Colon (tissue), 2 donors: ENCODE measurements around the gene SLC16A6.
"Not testable (repeated sequence)": the region's sequence is repeated elsewhere in the genome, so short reads cannot be mapped to it uniquely, and the experiment has no call there.

Experiments
- FAIRE-seq: peaks from 2 replicates; lab custom pipeline; 2012; peaks lifted over from hg19 to GRCh38; lab: Jason Lieb, UNC
- donor health status: control.
- donor health status: control.

SLC16A6 gene

DNA sequence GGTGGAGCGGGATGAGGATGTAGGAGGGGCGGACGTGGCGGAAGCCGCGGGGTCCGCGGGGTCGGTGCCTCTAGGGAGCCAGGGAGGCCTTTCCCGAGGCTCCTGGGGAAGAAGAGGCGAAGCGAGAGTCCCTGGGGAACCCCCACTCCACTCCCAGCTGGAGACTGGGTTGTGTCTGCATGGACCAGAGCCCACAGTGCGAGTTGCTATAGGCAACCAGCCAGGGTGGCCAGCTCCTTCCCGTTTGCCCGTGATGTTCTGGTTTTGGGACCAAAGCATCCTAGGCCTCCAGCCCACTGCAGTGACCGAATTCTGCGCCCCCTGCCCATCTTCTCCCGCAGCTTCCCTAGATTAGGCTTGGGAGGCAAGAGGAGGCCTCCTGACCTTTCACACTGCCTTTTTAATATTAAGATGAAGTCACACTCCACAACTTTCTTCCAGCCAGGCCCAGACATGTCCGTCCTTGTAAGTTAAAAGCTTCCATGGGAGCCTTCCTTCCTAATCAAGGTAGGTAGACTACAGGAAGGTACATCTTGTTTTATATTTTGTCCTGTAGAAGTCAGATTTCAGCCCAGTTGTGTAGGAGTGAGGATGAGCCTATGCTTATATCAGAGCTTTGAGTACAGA lies 42.6 kb downstream of the SLC16A6 start:
- FAIRE-seq = no peak

DNA sequence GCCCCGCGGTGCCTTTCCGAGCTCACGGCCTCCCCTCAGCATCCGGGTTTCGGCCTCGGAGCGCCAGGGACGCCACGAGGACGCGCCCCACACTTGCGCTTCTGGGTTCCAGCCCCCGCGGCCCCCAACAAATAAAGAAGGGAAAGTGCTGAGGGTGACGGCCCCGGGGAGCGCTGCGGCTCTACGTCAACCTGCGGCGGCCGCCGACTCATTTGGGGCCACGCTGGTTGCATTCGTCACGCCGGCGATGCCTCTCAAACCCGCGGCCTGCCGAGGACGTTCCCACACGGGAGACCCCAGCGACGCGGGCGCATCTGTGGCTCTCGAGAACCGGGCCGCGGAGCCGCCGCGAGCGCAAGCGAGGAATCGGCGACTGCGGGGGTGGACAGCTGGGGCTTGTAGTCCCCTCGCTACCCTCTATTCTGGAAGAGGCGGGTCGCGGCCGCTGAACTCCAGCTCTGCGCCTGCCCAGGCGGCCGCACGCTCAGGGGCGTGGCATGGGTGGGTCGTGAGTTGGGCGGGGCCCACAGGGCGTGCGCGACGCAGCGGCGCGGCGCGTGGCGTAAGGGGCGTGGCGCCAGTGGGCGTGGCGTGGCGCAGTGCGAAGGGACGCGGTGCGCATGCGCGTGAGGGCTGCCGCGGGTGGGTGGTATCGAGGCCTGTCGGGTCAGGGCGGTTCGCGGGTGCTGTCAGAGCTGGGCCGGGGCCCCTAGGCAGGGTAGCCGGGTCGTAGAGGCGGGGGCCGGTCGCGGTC lies 43.3 kb downstream of the SLC16A6 start, which contains the start of gene AMZ2:
AMZ2 (plus strand) TSS at position 599 of the 754 bp plus-strand sequence. CDS start 2,145 bp downstream, outside the sequence.
- no peak for FAIRE-seq

DNA sequence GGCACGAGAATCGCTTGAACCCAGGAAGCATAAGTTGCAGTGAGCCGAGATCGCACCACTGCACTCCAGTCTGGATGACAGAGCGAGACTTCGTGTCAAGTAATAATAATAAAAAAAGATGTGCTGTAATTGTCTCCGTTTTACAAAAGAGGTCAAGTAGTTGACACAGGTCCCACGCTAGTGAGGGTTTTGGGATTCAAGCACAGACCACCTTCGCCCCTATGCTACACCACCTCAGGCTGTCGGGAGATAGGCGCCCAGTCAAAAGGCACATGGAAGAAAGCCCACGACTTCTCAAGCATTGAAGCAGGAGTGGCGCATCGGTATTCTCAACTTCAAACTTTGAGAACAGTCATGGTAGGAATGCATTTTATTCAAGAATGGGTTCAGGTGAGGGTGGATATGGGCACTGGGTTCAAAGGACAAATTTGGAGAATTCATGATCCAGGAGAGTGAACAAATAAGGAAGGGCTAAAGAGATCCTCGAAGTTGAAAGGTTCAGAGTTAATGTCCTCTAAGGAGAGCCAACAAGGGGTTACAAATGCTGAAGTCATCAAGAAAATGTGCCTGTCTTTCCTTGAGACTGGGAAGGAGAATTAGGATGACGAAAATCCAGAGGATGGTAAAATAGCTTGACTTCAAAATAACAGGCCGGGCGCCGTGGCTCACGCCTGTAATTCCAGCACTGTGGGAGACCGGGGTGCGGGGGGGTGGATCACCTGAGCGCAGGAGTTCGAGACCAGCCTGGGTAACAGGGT lies 44.5 kb downstream of the SLC16A6 start:
- FAIRE-seq = no peak

DNA sequence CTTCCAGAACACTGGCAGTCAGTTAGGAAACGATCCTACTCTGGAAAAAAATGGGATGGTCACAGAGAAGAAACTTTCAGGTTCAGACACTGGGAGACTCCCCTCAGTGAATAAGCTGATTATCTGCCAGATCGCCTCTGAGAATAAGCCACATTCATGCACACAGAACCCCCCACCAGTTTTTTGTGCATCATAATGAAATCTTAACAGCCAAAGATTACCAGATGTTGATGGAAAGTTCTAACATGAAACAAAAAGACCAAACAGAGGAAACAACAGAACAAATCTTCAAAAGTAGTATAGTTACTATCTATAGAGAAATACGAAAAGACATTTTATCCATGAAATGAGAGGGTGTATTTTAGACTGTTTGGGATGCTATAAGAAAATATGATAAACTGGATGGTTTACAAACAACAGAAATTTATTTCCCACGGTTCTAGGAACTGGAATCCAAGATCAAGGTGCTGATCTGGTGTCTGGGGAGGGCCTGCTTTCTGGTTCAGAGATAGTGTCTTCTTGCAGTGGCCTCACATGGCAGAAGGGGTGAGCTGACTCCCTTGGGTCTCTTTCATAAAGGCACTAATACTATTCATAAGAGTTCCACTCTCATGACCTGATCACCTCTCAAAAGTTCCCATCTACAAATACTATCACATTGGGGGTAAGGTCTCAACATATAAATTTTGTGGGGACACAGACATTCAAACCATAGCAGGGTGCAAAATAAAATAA lies 51.1 kb downstream of the SLC16A6 start:
- FAIRE-seq = no peak

DNA sequence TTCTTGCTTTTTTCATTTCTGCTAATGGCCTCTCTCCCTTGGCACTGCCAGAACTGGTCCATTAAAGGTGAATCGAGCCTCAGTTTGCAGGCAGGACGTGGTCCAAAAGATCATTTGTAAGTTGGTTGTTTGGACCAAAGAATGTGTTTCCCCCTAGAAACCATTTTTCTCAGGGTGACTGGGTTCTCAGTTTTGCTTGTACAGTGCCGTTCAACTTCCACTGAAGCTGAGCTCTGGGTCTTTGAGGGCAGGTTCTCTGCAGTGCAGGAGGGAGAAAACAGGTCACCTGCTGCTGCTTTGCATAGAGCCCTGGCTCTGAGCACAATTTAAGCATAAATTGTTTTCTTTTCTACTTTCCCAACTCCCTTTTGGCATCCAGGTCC lies 52.1 kb downstream of the SLC16A6 start:
- FAIRE-seq = no peak

DNA sequence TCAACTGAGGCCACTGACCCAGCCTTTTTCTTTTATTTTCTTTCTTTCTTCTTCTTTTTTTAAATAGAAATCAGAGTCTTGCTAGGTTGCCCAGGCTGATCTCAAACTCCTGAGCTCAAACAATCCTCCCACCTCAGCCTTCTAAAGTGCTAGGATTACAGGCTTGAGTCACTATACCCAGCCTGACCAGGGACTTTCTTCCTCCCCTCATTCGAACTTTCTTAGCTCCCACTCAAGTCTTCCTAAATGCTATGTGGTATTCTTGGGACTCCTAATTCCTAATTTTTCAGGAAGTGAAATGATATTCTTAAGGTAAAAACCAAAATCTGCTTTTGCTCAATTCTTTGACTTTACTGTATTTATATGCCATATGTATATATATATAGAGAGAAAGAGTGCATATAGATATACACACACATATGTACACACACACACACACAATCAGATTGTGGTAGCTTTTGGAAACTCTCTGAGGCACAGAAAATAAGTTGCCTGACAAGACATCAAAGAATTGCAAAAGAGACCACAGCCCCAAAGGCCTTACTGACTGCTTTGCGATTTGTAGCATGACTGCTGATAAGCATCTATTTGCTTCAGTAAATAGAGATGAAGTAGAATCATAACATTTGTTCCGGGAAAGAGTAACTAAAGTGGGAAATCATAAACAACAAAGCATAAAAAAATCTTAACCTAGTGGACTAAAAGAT lies 52.6 kb downstream of the SLC16A6 start:
- FAIRE-seq = no peak

DNA sequence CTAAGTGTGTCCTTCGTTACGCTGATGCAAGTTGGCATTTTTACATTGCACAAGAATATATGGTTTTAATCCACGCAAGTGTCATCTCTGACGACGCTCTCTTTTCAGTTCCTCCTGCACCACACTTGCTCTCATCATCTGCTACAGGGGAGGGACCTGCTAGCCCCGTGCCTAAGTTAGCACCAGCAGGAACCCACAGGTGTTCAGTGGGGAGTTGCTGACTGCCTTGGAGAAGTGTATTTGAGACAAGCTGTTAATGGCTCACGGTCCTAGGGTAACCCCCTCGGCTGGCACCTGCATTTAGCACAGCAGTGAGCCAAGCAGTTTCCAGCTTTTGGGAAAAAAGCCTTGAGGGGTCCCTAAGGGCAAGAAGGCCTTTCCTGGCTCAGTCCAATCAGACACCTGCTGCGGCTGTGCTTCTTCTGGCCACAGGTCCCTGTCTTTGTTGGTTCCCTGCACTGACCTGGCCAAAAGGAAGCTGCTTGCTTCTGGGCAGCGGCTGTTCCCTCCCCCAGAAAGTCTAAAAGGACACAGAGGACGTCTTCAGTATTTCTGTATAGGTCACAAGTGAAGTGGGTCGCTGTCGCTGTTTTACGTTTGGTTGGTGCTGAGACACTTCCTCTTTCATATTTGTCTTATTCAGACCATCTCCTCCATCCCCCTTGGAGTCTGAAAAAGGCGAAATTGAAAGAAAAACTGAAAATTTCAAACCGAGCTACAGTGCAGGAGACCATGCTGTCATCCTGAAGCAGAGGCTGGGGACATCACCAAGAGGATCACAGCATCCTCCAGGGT lies 53.4 kb downstream of the SLC16A6 start:
- not testable (repeated sequence) for FAIRE-seq

DNA sequence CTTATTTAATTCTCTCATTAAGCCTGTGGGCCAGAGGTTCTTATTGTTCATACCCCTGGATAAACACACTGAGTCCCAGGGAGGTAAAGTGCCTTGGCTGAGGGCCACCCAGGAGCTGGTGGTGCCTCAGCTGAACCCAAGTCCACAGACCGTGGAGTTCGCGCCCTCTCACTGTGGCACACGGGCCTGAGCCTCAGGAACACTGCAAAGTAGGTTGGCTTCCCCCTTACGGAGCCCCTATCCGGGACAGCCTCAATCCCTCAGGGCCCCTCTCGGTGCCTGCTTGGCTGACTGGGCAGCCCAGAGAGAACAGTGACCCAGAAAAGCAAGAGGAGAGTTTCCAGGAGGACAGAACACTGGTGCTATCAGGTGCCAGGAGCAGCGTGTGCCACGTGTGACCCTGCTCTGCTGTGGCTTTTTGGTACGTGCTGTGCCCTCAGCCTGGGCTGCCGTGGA lies 55.6 kb downstream of the SLC16A6 start:
- not testable (repeated sequence) for FAIRE-seq

DNA sequence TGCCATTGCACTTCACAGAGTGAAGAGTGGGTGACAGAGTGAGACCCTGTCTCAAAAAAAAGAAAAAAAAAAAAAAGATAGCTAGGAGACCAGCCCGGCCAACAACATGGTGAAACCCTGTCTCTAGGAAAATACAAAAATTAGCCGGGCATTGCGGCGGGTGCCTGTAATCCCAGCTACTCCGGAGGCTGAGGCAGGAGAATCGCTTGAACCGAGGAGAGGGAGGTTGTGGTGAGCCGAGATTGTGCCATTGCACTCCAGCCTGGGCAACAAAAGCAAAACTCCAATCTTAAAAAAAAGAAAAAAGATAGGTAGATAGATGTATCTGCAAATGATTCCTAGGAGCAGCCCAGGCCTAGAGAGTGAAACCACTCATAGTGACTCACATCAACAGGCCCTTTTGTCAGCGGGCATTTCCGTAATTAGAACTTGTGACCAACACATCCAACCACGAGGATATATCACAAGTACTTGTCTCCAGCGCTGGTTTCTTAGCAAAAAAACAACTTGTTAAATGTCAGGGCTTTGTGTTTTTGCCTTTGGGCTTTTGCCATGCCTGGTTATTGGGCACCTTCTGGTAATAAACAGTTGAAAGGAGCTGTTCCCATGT lies 56.1 kb downstream of the SLC16A6 start:
- not testable (repeated sequence) for FAIRE-seq

DNA sequence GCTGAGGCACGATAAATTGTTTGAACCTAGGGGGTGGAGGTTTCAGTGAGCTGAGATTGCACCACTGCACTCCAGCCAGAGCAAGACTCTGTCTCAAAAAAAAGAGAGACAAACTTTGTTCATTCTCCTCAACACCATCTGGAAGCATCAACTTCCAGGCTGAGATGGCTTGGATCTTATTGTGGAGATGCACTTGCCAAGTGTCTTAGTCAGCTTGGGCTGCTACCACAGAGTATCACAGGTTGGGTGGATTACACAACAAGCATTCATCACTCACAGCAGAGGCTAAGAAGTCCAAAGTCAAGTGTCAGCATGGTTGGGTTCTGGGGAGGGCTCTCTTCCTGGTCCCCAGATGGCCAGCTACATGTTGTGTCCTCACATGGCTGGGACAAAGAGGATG lies 58.2 kb downstream of the SLC16A6 start:
- FAIRE-seq = not testable (repeated sequence)

DNA sequence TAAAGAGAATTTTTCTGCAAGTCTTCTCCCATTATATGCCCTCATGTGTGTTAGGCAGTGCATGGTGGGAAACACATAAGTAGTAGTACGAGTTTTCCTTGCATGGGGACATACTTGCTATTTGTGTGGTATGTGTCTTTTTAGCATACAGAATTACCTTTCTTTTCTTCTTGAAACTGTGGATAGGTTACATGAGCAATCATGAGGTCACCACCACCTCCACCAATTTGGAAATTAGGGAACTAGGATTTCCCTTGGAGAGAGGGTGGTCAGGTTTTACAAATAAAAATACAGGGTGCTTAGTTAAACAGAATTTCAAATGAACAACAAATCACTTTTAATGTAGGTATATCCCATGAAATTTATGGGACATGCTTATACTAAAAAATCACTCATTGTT lies 59.4 kb downstream of the SLC16A6 start:
- no peak for FAIRE-seq

DNA sequence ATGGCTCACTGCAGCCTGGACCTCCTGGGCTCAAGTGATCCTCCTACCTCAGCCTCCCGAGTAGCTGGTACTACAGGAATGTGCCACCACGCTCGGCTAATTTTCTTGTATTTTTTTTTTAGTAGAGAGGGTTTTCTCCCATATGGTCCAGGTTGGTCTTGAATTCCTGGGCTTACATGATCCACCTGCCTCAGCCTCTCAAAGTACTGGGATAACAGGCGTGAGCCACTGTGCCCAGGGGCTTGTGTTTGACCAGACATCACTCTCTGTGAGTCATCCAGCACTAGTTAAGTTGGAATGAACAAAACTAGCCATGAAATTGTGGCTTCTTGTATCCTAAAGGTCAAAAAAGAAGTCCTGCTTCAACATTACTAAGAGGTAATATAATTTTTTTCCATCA lies 59.8 kb downstream of the SLC16A6 start:
- not testable (repeated sequence) for FAIRE-seq

DNA sequence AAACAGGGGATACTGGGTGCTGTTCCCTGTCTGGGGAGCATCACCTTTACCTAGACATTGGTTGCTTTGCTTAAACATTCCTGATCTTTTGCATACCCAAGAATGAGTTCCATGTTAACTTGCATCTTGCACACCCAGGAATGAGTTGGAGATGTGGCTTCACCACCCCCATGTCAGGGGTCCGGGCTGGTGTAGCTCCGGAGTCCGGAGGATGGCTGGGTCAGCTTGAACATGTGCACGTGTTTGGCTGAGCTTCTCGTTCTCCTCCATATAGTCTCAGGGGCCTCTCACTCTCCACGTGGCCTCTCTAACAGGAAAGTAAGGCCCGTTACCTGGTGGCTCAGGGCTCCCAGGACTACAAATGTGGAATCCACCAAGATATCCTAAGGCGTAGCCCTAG lies 61.3 kb downstream of the SLC16A6 start:
- FAIRE-seq = no peak

DNA sequence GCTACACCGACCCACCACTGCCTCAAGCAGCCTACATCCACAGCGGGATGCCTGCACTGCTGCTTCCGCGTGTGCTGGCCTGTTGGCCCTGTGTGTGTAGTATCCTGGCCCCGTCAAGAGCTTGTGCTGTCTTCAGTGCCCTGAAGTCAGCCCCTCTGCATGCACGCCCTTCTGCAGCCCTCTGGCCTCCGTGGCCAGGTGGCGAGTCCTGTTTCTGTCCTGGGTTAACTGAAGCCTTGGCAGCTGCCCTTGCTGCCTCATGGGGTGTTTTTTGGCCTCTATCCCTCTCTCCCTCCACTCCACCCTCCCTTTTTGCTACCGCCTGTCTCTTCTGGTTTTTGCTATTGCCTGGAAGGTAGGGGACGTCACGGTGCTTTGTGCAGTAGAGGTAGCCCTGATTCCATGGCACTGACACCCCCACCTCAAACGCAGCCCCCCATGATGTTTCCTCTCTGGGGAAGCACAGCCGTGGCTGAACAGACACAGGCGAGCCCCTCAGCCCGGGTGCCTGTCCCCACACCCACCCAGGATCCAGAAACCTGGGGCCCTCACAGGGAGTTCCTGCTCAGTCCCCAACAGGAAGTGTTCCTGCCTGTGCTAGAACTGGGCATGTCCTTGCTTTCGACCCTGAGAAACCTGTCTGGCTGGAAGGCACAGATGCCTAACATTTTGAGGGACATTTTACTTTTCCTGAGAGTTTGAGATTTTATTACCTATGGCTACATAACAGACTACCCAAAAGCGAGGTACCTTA lies 61.9 kb downstream of the SLC16A6 start:
- FAIRE-seq = no peak

DNA sequence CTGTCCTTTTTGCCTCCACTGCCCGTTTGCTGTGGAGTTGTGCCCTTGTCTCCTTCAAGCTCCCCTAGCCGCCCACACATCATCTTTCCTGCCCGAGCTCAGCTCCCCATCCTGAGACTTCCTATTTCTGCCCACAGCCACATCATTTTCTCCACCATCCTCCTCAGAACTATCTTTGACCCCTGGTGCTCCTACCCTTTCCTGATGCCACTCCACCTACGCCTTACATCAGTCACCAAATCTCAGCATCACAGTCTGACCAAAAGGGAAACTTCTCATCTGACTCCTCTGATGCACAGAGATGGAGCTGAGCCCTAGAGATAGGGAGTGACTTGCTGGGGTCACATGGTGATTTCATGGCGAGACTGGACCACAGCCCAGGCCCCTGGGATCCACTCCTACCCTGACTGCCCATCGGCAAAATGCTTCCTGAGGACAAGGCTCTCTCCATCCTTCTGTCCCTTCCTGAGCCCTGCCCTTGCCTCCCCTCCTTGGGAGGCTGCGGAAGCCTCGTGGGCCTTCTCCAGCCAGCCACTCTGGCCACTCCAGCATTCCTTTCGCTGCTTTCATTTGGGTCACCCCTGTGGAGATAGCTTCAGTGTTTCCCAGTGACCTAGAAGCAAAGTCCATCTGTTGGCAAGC lies 62.8 kb downstream of the SLC16A6 start:
- FAIRE-seq = not testable (repeated sequence)

DNA sequence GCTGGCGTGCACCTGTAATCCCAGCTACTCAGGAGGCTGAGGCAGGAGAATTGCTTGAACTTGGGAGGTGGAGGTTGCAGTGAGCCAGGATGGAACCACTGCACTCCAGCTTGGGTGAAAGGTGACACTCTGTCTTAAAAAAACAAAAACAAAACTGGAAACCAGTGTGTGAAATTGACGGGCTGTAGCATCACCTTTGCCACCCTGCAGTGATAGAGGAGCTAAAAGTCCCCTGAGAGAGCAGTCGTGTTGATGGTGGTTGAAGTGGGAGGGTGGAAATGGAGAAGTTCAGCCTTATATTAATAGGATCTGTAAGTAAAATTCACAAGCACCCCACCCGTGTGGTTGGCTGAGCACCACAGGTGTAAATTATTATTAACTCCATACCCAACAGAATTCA lies 65.9 kb downstream of the SLC16A6 start:
- FAIRE-seq = not testable (repeated sequence)

DNA sequence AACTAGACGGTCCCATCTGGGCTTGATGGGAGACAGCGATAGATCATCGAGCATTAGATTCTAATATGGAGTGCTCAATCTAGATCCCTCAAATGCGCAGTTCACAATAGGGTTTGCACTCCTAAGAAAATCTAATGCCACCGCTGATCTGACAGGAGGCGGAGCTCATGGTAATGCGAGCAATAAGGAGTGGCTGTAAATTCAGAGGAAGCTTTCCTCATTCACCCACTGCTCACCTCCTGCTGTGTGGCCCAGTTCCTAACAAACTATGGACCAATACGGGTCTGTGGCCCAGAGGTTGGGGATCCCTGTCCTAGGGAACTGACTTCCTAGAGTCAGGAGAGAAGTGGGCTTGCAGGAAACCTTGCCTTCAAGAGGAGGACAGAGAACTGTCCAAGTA lies 68.3 kb downstream of the SLC16A6 start:
- FAIRE-seq = no peak

DNA sequence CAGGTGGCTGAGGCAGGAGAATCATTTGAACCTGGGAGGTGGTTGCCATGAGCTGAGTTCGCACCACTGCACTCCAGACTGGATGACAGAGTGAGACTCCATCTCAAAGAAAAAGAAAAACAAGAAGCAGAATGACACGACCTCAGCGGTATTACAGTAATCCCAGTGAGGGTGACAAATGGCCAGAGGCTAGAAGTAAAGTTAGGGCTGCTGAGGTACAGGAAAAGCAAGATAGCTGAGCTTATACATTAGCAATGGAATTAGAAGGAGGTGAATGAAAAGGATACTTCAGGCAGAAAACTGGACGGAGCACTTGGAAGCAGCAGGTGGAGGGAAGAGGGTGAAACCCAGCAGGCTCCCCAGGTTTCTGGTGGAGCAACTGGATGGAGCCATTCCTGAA lies 69.1 kb downstream of the SLC16A6 start:
- FAIRE-seq = no peak

DNA sequence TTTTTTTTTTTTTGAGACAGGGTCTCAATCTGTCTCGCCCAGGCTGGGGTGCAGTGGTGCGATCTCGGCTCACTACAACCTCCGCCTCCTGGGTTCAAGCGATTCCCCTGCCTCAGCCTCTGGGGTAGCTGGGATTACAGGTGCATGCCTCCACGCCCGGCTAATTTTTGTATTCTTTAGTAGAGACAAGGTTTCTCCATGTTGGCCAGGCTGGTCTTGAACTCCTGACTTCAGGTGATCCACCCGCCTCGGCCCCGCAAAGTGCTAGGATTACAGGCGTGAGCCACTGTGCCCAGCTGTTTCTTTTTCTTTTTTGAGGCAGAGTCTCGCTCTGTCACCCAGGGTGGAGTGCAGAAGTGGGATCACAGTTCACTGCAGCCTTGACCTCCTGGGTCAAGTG lies 70.1 kb downstream of the SLC16A6 start:
- FAIRE-seq = not testable (repeated sequence)
